ENCODE measurements around the gene NRGN.

Gene NRGN

DNA sequence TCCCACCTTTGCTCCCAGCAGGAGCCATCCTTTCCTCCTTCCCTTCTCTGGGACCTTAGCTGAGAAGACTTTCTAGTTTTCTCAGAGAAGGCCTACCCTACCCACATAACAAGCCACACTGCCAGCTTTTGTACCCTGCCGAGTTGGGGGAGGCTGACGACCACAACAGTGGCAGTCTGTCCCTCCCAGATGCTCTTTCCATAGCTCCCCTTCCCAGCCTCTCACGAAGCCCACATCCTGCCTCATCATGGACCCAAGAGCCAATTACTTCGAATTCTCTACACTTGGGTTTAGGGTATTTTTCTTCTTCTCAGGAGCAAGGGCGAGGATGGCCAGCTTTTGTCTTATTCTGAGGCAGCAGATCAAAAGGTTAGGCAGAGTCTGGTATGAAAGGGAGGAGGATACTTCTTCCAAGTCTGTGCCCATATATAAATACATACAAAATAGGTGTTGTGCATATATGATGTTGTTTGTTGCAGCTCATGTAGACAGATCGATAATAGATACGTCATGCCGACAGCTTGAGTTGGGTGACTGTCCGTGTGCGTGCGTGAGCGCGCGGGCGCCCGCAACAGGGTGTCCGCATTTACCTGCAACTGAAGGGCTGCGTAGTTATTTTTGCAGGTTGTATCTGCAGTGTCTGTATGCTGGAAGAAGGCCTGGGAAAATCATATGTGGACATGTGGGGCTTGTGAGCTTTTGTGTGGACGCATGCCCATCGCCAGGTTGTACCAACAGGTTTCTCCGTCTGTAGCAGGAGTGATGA lies 846 bp upstream of the NRGN start:
- in situ Hi-C loops (cut with MboI; ENCODE audit: low sequenced_read_pairs) = no loop called here

DNA sequence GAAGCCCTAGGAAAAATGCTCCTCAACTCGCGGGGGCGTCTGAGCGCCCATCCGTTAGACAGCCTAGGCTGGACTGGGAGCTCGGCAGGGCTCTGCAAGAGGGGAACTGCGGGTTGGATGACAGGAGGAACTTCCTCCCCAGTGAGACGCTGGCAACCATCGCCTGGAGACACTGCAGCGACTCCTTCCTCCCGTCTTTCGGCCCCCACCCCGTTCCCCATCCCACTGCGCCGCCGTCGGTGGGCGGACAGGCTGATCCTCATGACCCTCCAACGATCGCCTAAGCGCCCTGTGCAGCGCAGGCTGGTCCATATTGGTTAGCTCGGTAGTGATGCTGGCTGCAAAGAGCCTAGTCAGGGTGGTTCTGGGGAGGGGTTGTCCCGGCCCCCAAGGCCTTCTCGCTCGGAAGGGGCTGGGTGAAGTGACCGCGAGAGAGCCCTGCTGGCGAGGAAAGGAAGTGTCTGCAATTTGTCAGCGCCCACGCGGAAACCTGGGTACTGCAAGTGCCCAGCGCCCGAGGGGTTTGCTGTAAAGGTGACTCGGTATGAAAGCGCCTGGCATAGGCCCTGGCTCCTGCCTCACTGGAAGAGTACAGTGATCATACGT lies 638 bp downstream of the NRGN start:
- in situ Hi-C loops (cut with MboI; ENCODE audit: low sequenced_read_pairs) = no loop called here

GRCh38 chr11:124742555-124742954 lies 2.8 kb downstream of the NRGN start:
- in situ Hi-C loops (cut with MboI; ENCODE audit: low sequenced_read_pairs) = no loop called here

DNA sequence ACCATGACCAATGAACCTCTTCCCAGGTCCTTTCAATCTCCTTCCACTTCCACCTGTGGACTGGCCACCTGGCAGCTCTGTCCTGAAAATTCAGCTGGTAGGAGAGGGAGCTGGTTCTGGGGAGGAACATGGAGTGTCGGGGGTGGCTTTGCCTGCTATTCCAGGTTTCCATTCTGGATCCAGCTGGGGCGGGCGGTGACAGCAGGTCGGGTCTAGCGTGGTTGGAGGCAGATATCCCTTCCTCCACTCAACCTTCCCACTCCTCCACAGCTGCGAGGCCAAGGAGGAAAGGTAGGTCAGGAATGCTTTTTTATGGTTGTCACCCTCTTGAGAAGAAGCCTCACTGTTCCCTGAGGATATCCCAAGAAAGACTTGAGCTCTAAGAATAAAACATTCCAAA lies 3.3 kb downstream of the NRGN start:
- in situ Hi-C loops (cut with MboI; ENCODE audit: low sequenced_read_pairs) = no loop called here

- in situ Hi-C loops (cut with MboI; ENCODE audit: low sequenced_read_pairs) = no loop called here
These were observed 5.6 kb downstream of the NRGN start for GRCh38 chr11:124745270-124745834.

DNA sequence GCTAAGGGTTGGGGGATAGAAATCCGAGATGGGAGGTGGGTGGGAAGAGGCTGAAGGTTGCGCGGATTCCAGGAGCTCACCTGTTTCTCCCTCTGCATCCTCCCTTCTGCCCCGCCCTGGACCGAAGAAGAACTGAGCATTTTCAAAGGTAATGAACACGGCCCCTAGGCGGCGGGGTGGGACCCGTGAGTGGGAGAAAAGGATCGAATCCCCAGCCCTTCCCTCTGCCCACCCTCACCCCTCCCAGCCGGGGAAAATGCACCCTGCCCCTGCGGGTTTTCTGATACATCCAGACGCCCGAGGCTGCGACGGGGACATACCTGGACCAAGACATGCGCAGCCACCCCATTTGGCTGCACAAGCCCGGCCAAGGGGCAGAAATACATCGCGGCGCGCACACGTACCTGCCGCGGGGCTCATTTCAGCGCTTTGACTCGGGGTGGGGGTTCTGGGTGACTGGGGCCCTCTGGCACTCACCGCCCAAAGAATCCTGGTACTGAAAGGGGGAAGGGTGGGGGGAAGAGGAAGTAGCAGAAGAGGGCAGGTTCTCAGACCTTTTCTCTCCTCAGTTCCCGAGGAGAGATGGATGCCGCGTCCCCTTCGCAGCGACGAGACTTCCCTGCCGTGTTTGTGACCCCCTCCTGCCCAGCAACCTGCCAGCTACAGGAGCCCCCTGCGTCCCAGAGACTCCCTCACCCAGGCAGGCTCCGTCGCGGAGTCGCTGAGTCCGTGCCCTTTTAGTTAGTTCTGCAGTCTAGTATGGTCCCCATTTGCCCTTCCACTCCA lies 6.3 kb downstream of the NRGN start:
- in situ Hi-C loops (cut with MboI; ENCODE audit: low sequenced_read_pairs) = no loop called here

DNA sequence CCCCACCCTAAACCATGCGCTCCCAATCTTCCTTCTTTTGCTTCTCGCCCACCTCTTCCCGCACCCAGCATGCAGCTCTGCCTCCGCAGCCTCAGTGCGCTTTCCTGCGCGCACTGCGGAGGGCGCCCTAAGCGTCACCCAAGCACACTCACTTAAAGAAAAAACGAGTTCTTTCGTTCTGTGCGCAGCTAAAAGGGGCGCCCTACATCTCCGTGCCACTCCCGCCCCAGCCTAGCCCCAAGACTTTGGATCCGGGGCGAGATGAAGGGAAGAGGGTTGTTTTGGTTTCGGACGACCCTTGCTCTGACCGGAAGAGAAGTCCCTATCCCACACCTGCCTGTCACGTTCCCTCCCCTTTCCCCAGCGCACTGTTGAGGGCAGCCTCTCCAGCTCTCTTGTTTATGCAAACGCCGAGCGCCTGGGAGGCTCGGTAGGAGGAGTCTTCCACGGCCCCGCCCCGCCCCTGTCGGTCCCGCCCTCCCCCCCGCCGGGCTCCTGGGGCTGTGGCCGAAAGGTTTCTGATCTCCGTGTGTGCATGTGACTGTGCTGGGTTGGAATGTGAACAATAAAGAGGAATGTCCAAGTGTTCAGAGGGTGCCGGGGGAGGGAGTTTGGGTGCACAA lies 7.0 kb downstream of the NRGN start:
- in situ Hi-C loops (cut with MboI; ENCODE audit: low sequenced_read_pairs) = no loop called here

- in situ Hi-C loops (cut with MboI; ENCODE audit: low sequenced_read_pairs) = no loop called here
These were observed 7.8 kb downstream of the NRGN start for GRCh38 chr11:124747406-124748099.

GRCh38 chr11:124748100-124748418 lies 8.3 kb downstream of the NRGN start:
- in situ Hi-C loops (cut with MboI; ENCODE audit: low sequenced_read_pairs) = no loop called here

DNA sequence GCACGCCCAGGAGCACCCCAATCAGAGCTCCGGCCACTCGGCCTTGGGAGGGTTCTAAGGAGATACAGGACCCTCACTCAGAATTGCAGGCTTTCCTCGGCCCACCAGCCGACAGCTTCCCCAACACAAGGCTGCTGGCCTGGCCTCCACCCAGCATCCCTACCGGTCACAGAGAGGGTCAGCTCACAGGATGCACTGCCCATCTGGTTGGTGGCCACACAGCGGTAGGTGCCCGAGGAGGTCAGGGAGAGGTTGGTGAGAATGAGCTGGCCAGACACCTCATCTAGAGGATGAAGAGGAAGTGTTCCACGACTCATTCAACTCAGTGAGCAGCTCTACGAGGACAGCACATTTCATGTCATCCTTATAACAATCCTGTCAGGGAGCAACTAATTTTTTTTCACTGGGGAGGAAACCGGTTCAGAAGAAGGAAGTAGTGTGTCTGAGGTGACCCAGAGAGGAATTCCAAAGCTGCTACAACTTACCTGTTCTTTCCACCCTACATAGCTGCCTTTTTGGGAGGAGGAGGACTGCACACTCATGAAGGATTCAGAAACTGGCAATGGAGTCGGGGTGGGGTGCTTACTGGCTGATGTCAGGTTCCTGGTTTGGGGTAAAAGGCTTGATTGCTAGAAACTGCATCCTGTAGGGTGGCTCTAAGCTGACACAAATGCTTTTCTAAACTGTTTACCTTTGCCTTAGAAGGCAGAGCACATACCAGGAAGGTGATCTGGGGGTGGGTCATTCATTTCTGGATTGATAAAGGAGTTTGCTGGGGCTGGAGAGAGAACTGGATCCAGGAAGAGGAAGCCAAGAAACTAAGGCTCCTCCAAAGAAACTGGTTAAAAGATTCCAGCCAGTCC lies 9.0 kb downstream of the NRGN start:
- in situ Hi-C loops (cut with MboI; ENCODE audit: low sequenced_read_pairs) = no loop called here

DNA sequence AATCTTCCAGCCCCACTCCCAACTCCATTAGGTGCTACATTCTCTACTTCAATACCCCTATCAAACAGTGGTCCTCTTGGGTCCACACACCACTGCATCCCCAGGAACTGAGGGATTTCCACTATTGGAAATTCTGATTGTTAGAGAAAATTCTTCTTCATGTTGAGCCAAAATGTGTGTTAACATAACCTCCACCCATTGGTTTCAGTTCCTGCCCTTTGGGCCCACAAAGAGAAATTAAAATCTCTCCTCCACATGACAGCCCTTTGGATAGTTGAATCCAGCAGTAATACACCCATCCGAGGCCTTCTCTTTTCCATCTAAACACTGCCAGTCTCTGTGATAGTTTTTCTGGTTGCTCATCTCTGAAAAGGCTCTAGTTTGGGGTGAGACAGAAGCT lies 10.2 kb downstream of the NRGN start:
- in situ Hi-C loops (cut with MboI; ENCODE audit: low sequenced_read_pairs) = no loop called here

- in situ Hi-C loops (cut with MboI; ENCODE audit: low sequenced_read_pairs) = no loop called here
These were observed 11.6 kb downstream of the NRGN start for GRCh38 chr11:124751391-124751740.

DNA sequence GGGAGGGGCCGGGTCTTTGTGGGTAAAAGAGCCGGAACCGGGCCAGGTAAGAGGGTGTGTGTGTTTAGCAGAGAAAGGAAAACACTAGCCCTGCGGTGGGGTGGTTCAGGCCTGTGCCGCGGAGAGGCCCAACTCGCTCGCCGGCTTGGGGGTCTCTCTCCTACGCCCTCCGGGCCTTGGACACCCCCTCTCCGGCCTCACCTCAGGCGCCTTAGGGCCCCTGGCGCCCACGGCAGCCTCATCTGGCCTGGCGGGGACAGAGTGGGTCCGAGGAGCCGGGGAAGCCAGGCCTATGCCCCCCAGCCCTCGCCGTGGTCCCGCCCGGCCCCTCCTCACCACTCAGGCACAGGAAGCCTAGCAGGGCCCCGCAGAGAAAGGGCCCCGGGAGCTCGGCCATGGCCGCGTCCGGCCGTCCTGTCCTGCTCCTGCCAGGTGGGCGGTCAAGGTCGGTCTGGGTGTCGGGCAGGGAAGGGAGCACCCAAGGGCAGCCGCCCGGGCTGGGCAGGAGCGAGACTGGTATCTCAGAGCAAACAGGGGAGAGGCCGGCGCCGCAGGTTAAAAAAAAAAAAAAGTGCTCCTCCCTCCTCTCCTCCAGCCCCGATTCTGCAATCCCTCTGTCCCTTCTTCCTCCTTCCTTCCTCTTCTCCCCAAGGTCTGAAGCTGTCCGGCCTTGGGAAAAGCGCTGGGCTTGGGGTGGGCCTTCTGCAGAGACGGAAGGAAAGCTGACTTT lies 12.2 kb downstream of the NRGN start, which contains the start of gene VSIG2:
Gene VSIG2 (minus strand): TSS at position 515 of the 730 bp plus-strand sequence. CDS start 118 bp downstream, at position 397.
- in situ Hi-C loops (cut with MboI; ENCODE audit: low sequenced_read_pairs) = no loop called here

DNA sequence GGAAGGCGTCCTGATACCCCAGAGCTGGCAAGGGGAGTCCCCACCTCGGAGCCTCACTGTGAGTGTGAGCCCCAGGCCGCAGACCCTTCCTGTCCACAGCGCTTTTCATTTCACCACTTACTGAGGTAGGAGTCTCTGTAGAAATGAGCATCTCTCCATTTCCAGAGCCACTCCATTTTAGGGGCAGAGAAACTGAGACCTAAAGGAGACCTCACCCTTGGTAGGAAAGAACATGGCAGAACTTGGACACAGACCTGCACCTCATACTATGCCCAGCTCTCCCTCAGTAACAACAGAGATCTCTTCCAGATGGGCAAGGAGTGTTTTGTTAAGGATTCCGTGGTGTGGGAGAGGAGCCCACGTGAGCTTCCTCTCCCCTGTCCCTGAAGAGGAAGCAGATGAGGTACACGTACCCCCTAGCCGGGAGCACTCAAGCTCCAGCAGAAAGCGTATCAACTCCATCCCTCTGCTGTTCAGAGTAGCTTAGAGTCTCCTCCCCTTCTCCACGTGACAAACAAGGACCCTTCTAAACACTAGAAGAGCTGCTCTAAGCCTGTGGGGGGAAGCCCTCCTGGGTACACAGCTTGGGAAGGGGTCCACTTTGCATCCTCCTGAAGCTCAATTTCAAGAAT lies 12.8 kb downstream of the NRGN start:
- in situ Hi-C loops (cut with MboI; ENCODE audit: low sequenced_read_pairs) = no loop called here

GRCh38 chr11:124753205-124753604 lies 13.5 kb downstream of the NRGN start:
- in situ Hi-C loops (cut with MboI; ENCODE audit: low sequenced_read_pairs) = no loop called here

- in situ Hi-C loops (cut with MboI; ENCODE audit: low sequenced_read_pairs) = no loop called here
These were observed 13.9 kb downstream of the NRGN start for GRCh38 chr11:124753624-124754023.

DNA sequence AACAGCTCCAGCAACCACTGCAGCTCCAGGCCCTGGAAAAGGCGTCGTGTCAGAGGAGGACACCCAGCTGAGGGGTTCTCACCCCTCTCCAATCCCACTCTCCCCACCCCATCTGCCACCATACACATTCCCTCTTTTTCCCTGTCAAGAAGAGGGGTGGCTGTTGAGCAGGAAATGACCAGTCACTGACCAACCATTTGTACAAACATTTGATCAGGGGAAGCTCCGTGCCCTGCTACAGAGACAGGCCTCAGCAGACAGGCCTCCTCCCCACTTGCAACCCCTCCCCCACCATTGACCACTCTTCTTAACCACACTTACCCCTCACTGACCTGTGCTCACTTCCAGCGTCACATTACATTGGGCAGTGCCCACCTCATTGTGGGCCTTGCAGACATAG lies 14.6 kb downstream of the NRGN start:
- in situ Hi-C loops (cut with MboI; ENCODE audit: low sequenced_read_pairs) = no loop called here

DNA sequence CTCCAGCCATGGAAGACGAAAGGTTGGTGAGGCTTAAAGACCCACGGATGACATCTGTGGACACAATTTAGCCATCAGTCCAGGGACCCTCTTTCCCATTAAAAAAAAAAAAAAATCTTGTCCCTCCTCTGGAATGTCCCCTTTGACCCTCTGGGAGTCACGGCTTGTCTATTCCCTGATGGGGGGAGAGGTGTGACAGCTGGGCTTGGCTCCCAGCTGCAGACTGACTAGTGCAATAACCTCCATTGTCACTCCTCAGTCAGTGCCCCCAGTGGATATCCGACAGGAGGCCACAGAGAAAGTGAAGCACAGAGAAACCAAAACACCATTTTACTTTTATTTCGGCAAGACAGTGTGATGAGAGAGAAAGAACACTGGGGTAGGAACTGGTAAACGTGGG lies 15.0 kb downstream of the NRGN start:
- in situ Hi-C loops (cut with MboI; ENCODE audit: low sequenced_read_pairs) = no loop called here

All from HL-60/S4 (cell line).